Ishikawa (cell line): ENCODE data around the gene MAST4.

Source experiments
- CEBPB ChIP-seq: IDR thresholded peaks from 2 replicates; pipeline ENCODE4 v1.6.1; 2012
- EGR1 ChIP-seq: IDR thresholded peaks from 2 replicates; pipeline ENCODE4 v1.6.1; 2012
- EP300 ChIP-seq: IDR thresholded peaks from 2 replicates; pipeline ENCODE4 v1.6.1; 2012; ENCODE audit warnings: borderline replicate concordance
- FOXM1 ChIP-seq: IDR thresholded peaks from 2 replicates; pipeline ENCODE4 v1.6.1; 2012; ENCODE audit warnings: low read depth, borderline replicate concordance
- NFIC ChIP-seq: IDR thresholded peaks from 2 replicates; pipeline ENCODE4 v1.6.1; 2012
- RAD21 ChIP-seq: IDR thresholded peaks from 2 replicates; pipeline ENCODE4 v1.6.1; 2012; ENCODE audit warnings: low read depth
- TAF1 ChIP-seq: IDR thresholded peaks from 2 replicates; pipeline ENCODE4 v1.6.1; 2012; ENCODE audit warnings: low read depth, mild to moderate bottlenecking
- TCF12 ChIP-seq: IDR thresholded peaks from 2 replicates; pipeline ENCODE4 v1.6.1; 2012; ENCODE audit warnings: low read depth
- USF1 ChIP-seq: IDR thresholded peaks from 2 replicates; pipeline ENCODE4 v1.6.1; 2012
- YY1 ChIP-seq: IDR thresholded peaks from 2 replicates; pipeline ENCODE4 v1.6.1; 2012; ENCODE audit warnings: low read depth
- ZBTB7A ChIP-seq: IDR thresholded peaks from 2 replicates; pipeline ENCODE4 v1.6.1; 2012; ENCODE audit warnings: low read depth
- TF ChIP-seq, protein P1 (sequence below): IDR thresholded peaks from 2 replicates; pipeline ENCODE4 v1.6.1; 2012; ENCODE audit warnings: low read depth, mild to moderate bottlenecking
- TF ChIP-seq, protein P2 (sequence below): IDR thresholded peaks from 2 replicates; pipeline ENCODE4 v1.6.1; 2012

GRCh38 chr5:67111779-67112178 is 515.6 kb downstream of the MAST4 start:
- TF ChIP-seq, protein P1, sequence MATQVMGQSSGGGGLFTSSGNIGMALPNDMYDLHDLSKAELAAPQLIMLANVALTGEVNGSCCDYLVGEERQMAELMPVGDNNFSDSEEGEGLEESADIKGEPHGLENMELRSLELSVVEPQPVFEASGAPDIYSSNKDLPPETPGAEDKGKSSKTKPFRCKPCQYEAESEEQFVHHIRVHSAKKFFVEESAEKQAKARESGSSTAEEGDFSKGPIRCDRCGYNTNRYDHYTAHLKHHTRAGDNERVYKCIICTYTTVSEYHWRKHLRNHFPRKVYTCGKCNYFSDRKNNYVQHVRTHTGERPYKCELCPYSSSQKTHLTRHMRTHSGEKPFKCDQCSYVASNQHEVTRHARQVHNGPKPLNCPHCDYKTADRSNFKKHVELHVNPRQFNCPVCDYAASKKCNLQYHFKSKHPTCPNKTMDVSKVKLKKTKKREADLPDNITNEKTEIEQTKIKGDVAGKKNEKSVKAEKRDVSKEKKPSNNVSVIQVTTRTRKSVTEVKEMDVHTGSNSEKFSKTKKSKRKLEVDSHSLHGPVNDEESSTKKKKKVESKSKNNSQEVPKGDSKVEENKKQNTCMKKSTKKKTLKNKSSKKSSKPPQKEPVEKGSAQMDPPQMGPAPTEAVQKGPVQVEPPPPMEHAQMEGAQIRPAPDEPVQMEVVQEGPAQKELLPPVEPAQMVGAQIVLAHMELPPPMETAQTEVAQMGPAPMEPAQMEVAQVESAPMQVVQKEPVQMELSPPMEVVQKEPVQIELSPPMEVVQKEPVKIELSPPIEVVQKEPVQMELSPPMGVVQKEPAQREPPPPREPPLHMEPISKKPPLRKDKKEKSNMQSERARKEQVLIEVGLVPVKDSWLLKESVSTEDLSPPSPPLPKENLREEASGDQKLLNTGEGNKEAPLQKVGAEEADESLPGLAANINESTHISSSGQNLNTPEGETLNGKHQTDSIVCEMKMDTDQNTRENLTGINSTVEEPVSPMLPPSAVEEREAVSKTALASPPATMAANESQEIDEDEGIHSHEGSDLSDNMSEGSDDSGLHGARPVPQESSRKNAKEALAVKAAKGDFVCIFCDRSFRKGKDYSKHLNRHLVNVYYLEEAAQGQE: no peak
- no peak for TF ChIP-seq YY1
- no peak for TF ChIP-seq TCF12
- TF ChIP-seq FOXM1: no peak
- TF ChIP-seq NFIC: no peak
- TF ChIP-seq RAD21: no peak
- TF ChIP-seq TAF1: no peak
- no peak for TF ChIP-seq CEBPB
- TF ChIP-seq EP300: no peak
- TF ChIP-seq, protein P2, sequence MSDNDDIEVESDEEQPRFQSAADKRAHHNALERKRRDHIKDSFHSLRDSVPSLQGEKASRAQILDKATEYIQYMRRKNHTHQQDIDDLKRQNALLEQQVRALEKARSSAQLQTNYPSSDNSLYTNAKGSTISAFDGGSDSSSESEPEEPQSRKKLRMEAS: no peak
- no peak for TF ChIP-seq USF1
- TF ChIP-seq ZBTB7A: no peak
- TF ChIP-seq EGR1: no peak
